Gastrocnemius medialis (tissue), 4 donors: ENCODE measurements around the gene SCARB1. TPM values are rescaled to one million over a fixed set of nuclear protein-coding genes. Genes with fewer than 3 reads are reported as not detected.
A peak's percentile ranks its signal among the peaks of the same experiment; 100 is the strongest.

ENCODE experiments used
- ATAC-seq, 2 donors: fragments of 150-250 bp; one replicate each; pipeline ENCODE4 v1.9.1; 2016
- DNase-seq, 2 donors: peaks; one replicate each; pipeline ENCODE4 v3.0.0-alpha.2; 2019
- H3K27ac ChIP-seq, 4 donors: fragments of 200-600 bp; sonication (generic); 1 replicate in 1 of 4; 2 replicates in 3 of 4; pipeline ENCODE4 v1.5.1; 2016 to 2018; ENCODE audit warnings: mild to moderate bottlenecking in 2 of 4, moderate library complexity in 1 of 4
- H3K27me3 ChIP-seq, 3 donors: fragments of 200-600 bp; sonication (generic) in 2 of 3; 1 replicate in 1 of 3; 2 replicates in 2 of 3; pipeline versions ENCODE4 v1.5.1 to v1.6.0; 2016 to 2019; ENCODE audit warnings: mild to moderate bottlenecking in 1 of 3, moderate library complexity in 1 of 3
- H3K36me3 ChIP-seq, 2 donors: fragments of 200-600 bp; sonication (generic) in 1 of 2; one replicate each; pipeline ENCODE4 v1.5.1; 2017 to 2018
- H3K4me1 ChIP-seq, 2 donors: fragments of 200-600 bp; sonication (generic) in 1 of 2; one replicate each; pipeline ENCODE4 v1.5.1; 2016 to 2017; ENCODE audit warnings: mild to moderate bottlenecking in 2 of 2
- H3K4me3 ChIP-seq, 4 donors: fragments of 200-600 bp; sonication (generic) in 3 of 4; 1 replicate in 1 of 4; 2 replicates in 3 of 4; pipeline ENCODE4 v1.5.1; 2016 to 2019; ENCODE audit warnings: mild to moderate bottlenecking in 2 of 4
- H3K9me3 ChIP-seq, 3 donors: fragments of 200-600 bp; sonication (generic) in 2 of 3; 1 replicate in 1 of 3; 2 replicates in 2 of 3; pipeline ENCODE4 v1.5.1; 2016 to 2019
- POLR2A ChIP-seq, 2 donors: fragments of 450-650 bp; IDR thresholded peaks; one replicate each; pipeline ENCODE4 v1.6.1; 2017; ENCODE audit warnings: antibody characterized with exemption in 2 of 2, mild to moderate bottlenecking in 2 of 2, moderate library complexity in 2 of 2
- in situ Hi-C, 4 donors: fragments of 200-750 bp; cut with MboI; loops; one replicate each; pipeline versions ENCODE4 v1.15.0 to v1.8.0; 2017; ENCODE audit warnings: low sequenced_read_pairs in 4 of 4
- intact Hi-C: fragments of 100-400 bp; cut with DNase I; formaldehyde crosslinking; loops from one replicate; pipeline ENCODE4 v1.15.1; 2023; ENCODE audit warnings: low total_unique reads
- total RNA-seq, 4 donors: library from RNA; depleted of rRNA; stranded (reverse); fragments of >200 nt; gene quantifications; one replicate each; pipeline versions ENCODE4 v1.1.0 to v1.2.3, GENCODE V29; 2016
- TF ChIP-seq, protein P1 (sequence below), 5 experiments: fragments of 450-650 bp in 3 of 5; fragments of 200-600 bp in 2 of 5; sonication (generic) in 2 of 5; IDR thresholded peaks in 4 of 5; conservative IDR thresholded peaks in 1 of 5; 1 replicate in 4 of 5; 2 replicates in 1 of 5; pipeline ENCODE4 v1.5.1; 2016 to 2019; ENCODE audit warnings: antibody characterized with exemption in 5 of 5, mild to moderate bottlenecking in 3 of 5, moderate library complexity in 3 of 5

The SCARB1 gene
- total RNA-seq, 4 donors from 2014 or later: 5.4 to 8.7 (median 6.2) TPM

DNA sequence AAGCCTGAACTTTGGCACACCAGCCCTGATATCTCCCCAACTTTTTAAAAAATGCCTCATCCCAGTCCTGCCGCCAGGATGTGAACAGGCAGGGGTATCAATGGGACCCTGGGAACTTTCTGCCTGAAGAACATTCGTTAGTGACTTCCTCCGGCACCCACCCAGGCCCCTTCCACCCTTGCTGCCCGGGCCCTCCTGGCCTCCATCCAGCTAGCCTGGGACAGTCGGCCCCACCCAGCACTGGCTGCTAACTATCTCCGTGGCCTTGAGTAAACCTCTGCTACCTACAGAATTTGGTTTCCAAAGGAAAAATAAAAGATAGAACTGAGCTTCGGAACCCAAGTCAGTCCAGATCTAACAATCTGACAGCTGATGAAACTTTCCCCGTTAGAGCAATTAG lies 14.3 kb downstream of the SCARB1 start:
- DNase-seq (no peak), ATAC-seq (no peak)
- in situ Hi-C loops: no loop called here
- no peaks in the 10 kb centered on the region for H3K9me3 ChIP-seq
- H3K4me1 ChIP-seq: peaks cover 25 to 32% of the 10 kb centered on the region in 2 donors
- no peaks in the 10 kb centered on the region for H3K27me3 ChIP-seq
- H3K4me3 ChIP-seq: no peak overlapping the region
- H3K36me3 ChIP-seq: no peaks in the 10 kb centered on the region
- H3K27ac ChIP-seq: peak overlapping the region in 1 of 4 donors; percentile 0
- TF ChIP-seq, protein P1, sequence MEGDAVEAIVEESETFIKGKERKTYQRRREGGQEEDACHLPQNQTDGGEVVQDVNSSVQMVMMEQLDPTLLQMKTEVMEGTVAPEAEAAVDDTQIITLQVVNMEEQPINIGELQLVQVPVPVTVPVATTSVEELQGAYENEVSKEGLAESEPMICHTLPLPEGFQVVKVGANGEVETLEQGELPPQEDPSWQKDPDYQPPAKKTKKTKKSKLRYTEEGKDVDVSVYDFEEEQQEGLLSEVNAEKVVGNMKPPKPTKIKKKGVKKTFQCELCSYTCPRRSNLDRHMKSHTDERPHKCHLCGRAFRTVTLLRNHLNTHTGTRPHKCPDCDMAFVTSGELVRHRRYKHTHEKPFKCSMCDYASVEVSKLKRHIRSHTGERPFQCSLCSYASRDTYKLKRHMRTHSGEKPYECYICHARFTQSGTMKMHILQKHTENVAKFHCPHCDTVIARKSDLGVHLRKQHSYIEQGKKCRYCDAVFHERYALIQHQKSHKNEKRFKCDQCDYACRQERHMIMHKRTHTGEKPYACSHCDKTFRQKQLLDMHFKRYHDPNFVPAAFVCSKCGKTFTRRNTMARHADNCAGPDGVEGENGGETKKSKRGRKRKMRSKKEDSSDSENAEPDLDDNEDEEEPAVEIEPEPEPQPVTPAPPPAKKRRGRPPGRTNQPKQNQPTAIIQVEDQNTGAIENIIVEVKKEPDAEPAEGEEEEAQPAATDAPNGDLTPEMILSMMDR (IDR thresholded peaks at IDR 0.05 in 4 of 5, conservative IDR thresholded peaks at IDR 0.05 in 1 of 5): no peak
- TF ChIP-seq POLR2A (IDR thresholded peaks at IDR 0.05): no peak
- intact Hi-C loops: no loop called here

DNA sequence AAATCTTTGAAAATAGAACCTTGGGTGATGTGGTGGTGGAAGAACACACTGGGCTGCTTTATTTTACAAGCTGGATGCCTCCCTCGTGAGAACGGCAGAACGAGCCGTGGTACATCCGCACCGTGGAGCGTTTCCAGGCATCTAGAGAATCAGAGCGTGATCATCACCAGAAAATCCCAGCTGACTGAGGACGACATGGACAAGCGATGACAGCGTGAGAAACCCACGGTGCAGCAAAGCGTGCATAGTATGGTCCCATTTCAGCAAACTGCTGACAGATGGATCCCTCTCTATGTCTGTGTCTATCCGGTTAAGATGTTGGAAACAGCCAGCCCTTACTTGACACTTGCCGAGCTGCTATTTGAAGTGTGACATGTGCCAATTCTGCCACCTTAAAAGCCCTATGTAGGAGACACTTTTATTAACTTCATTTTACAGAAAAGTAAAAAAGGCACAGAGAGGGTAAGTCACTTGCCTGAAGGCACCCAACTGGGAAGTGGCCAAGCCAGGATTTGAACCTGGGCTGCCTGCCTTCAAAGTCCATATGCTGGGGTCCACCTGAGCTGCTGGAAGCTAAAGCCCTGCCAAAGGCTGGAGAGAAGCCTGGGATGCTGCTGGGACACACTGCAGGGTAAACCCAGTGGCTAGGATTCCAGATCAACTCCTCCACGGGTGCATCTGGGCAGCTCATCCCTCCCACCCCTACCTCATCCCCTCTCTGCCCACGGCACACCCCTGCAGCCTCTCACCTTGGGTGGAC lies 14.9 kb downstream of the SCARB1 start:
- no peaks in the 10 kb centered on the region for H3K27me3 ChIP-seq
- no peak overlapping the region for H3K27ac ChIP-seq
- no peak for DNase-seq
- peaks cover 25 to 26% of the 10 kb centered on the region in 2 donors for H3K4me1 ChIP-seq
- no peak overlapping the region for H3K4me3 ChIP-seq
- in situ Hi-C loops: no loop called here
- H3K36me3 ChIP-seq: no peaks in the 10 kb centered on the region
- intact Hi-C loops: no loop called here
- ATAC-seq: no peak
- H3K9me3 ChIP-seq: no peaks in the 10 kb centered on the region
- TF ChIP-seq, protein P1 (IDR thresholded peaks at IDR 0.05 in 4 of 5, conservative IDR thresholded peaks at IDR 0.05 in 1 of 5): no peak
- TF ChIP-seq POLR2A (IDR thresholded peaks at IDR 0.05): no peak

DNA sequence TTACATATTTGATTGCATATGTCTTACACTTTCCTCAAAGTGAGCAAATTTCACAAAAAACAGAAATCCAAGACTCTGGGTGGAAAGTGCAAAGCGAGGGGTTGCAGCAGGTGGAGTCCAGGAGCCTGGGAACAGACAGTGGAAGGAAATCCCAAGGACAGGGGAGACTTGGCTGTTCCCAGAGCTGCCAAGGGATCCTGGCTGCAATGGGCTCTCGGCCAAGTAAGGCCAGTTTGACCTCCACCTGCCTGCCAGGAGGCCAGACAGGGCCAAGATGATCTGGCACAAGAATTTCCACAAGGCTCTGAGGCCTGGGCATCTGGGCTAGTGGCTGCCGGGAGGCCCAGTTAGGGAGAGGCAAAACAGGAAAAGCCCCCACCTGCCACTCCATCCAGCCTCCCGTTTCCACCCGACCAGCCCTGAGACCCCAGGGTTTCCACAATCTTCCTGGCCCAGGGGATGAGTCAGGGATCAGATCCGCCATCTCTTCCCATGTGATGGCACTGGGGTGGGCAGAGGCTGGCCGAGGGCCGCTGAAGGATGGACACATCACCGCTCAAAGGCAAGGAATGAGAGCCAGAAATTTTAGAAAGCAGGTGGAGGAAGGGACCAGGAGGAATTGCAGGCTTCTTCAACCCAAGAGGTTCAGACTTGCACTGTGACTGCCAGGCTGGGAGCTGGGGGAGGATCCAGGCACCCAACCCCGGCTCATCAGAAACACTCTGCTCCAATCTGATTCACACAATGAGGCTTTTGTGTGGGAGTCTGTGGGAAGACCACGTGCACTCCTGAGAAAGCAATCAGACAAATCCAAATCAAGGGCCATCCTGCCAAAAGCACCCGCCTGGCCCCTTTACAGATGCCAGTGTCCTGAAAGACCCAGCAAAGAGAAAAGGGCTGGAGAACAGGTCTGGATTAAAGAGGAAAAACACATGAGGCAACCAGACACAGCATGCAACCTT lies 16.3 kb downstream of the SCARB1 start:
- peak in 1 of 2 donors; percentile 74 for DNase-seq
- ATAC-seq: peak; percentile 34 to 79
- H3K4me1 ChIP-seq: peaks cover 31 to 36% of the 10 kb centered on the region in 2 donors

More for the DNA sequence above, 16.3 kb downstream of the SCARB1 start:
- peak overlapping the region; percentile 21 to 64 (median 47) for H3K27ac ChIP-seq
- TF ChIP-seq POLR2A (IDR thresholded peaks at IDR 0.05): no peak
- TF ChIP-seq, protein P1 (IDR thresholded peaks at IDR 0.05 in 4 of 5, conservative IDR thresholded peaks at IDR 0.05 in 1 of 5): no peak
- H3K9me3 ChIP-seq: no peaks in the 10 kb centered on the region
- intact Hi-C loops (no loop called here), in situ Hi-C loops (no loop called here)
- no peaks in the 10 kb centered on the region for H3K27me3 ChIP-seq
- H3K36me3 ChIP-seq: no peaks in the 10 kb centered on the region
- no peak overlapping the region for H3K4me3 ChIP-seq
